Activated gamma-delta T cell treated with anti-CD3 and anti-CD28 coated beads, Interleukin-2, amount 50 U/mL, for 16 hours (primary cell): Measurements from ENCODE around the gene TFIP11.
"Not testable (repeated sequence)": the region's sequence is repeated elsewhere in the genome, so short reads cannot be mapped to it uniquely, and the experiment has no call there.

Source experiments
- DNase-seq: peaks from one replicate; pipeline ENCODE4 v3.0.0-alpha.2; 2020; ENCODE audit warnings: low read depth

The TFIP11 gene

DNA sequence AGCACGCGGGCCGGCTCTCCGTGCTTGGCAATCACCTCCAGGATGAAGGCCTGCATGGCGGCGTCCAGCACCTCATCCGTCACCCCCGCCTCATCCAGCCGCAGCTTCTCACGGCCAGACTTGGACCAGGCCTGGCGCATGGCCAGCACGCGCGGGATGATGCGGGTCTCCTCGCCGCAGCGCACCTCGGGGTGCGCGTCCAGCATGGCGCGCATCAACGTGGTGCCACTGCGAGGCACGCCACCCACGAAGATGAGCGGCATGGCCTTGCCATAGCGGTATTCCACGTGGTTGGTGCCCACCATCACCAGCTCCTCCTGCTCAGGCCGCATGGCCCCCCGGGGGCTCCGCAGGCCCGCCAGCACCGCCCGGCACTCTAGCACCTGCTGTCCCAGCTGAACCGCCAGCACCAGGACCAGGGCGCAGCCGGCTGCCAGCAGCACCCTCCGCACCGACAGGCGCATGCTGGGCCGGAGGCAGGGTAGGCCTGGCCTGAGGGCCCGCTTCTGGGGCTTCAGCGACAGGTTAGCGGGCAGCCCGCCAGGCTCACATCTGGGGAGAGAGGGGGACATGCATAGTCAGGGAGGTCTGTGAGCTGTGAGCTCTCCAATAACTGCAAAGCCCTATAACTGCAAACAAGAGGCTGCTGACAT, 29.0 kb upstream of the TFIP11 start:
- DNase-seq = no peak

DNA sequence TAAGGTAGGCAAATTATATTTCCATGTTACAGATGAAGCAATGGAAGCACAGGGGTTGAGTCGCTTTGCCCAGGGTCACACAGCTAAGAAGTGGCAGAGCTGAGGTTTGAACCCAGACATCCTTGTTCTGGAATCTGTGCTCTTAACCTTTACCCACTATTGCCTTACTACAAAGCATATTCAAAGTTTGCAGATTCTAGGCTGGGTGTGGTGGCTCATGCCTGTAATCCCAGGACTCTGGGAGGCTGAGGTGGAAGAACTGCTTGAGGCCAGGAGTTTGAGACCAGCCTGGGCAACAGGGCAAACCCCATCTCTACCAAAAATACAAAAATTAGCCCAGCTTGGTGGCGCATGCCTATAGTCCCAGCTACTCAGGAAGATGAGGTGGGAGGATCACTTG, 27.8 kb upstream of the TFIP11 start:
- DNase-seq = no peak

DNA sequence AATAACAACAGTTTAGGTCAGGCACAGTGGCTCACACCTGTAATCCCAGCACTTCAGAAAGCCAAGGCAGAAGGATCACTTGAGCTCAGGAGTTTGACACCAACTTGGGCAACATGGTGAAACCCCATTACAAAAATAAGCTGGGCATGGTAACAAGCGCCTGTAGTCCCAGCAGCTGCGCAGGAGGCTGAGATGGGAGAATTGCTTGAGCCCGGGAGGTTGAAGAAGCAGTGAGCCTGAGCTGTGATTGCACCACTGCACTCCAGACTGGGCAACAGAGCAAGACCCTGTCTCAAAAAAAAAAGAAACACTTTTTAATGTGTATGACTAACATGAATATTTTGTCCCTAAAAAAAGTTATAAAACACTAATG, 24.5 kb upstream of the TFIP11 start:
- no peak for DNase-seq

DNA sequence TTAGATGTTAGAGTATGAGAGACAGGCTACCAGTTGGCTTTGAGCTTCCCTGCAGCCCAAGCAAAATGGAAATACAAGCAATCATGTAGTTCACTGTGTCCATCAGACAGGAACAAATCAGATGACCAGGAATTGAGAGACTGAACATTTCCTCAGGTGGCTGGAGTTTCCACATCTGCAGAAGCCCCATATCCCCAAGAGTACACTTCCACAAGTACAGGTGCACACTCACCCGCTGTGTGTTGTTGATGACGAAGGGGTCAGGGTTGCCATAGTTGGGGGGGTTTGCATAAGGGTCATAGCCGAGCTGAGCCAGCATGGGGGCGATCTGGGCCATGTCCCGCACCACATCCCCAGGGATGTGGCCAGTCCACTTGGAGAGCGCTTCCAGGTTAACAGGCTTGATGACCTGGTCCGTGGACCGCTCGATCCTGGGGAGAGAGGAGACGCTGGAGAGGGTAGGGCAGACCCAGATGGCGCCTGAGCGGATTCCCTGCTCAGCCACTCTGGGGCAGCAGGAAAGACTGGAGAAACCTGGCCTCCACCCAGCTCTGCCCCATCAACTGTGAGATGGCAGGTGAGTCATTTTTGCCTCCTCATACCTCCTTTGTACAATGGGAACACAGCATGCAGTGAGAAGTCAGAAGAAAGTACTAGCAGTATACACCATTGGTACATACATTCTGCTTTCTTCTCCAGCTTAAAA, 23.9 kb upstream of the TFIP11 start:
- DNase-seq = no peak

DNA sequence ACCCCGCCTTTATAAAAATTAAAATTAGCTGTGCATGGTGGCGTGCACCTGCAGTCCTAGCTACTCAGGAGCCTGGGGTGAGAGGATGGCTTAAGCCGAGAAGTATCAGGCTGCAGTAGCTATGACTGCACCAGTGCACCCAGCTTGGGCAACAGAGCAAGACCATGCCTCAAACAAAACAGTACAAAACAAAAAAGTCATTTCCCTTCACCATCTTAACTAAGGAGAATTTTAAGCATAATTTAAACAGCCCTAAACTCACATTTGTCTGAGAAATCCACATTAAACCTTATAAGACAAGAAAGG, 23.3 kb upstream of the TFIP11 start:
- DNase-seq = no peak

DNA sequence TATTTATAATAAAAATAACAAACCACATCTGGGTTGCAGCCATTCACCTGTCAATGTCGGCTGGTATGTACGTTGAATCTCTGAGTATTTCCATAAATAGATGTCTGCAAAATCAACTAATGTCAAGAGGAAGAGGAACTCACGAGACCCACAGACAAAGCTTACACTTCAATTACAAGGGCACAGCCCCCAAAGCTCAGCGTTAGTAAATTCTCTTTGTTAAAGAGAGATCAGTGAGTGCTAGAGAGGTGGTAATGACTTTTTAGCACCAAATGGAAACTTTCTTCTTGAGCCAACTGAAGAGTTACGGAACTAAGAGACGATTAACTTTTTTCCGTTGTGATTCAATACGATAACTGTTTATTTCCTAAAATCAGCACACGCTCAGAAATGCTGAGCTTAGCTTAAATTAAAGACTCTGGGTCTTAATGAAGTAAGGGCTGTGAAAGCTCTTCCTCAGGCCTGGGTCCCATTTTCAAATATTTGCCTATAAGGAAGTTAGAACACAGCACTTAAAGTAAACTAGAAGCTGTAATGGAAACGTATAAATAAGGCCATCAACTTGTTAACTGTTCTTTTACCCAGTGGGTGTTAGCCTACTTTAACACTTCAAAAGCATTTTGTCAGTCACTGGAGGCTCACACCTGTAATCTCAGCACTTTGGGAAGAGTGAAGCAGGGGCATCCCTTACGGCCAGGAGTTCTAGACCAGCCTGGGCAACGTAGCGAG, 22.8 kb upstream of the TFIP11 start:
- DNase-seq = no peak

DNA sequence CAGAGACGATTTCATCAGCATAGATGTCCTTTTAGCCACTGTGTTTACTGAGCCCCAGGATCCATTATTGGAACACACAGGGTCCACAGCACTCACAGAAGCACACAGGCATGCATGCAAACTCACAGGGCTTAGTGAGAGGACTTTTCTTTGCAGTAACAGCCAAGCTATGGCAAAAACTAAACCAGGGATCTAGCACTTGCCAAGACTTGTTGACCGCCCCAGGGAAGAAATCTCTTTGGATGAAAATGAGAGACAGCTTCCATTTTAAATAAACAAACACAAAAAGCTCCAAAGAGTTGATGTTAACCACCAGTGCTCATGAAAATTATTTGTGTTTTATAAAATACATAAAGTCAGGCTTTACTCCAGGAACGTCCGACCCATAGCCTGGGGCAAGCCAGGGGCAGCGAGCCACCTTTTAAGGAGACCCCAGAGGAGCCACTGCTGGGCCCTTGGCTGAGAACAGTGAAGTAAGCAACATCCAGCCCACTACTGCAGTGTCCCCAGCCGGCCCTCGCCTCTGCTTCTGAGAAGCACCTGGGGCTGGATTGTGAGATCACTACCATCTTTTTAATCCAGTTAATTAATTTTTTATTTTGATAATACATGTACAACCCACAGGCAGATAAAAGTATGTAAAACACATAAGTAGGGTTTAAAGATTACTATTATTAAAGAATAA, 22.0 kb upstream of the TFIP11 start:
- DNase-seq = no peak

DNA sequence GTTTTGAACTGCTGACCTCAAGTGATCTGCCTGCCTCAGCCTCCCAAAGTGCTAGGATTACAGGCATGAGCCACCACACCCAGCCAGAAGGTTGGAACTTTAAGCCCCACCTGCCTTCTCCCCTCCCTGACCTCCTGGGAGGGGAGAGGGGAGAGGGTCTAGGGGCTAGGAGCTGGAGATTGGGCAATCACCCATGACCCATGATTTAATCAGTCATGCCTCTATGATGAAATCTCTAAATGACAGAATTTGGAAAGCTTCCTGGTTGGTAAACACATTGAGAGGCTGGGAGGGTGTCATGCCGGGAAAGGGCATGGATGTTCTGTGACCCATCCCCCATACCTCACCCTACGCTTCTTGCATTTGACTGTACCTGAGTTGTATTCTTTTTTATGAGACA, 17.1 kb upstream of the TFIP11 start:
- DNase-seq = no peak

DNA sequence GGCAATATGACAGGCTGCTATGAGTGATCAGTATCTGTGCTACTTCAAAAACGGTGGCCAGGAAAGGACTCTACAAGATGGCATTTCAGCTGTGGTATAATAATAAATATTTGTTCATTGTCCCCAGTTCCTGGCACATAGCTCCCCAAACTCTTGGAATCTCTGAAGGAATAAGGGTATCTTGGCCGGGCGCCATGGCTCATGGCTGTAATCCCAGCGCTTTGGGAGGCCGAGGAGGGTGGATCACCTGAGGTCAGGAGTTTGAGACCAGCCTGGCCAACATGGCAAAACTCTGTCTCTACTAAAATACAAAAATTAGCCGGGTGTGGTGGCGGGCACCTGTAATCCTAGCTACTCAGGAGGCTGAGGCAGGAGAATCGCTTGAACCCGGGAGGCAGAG, 16.2 kb upstream of the TFIP11 start:
- DNase-seq = not testable (repeated sequence)

DNA sequence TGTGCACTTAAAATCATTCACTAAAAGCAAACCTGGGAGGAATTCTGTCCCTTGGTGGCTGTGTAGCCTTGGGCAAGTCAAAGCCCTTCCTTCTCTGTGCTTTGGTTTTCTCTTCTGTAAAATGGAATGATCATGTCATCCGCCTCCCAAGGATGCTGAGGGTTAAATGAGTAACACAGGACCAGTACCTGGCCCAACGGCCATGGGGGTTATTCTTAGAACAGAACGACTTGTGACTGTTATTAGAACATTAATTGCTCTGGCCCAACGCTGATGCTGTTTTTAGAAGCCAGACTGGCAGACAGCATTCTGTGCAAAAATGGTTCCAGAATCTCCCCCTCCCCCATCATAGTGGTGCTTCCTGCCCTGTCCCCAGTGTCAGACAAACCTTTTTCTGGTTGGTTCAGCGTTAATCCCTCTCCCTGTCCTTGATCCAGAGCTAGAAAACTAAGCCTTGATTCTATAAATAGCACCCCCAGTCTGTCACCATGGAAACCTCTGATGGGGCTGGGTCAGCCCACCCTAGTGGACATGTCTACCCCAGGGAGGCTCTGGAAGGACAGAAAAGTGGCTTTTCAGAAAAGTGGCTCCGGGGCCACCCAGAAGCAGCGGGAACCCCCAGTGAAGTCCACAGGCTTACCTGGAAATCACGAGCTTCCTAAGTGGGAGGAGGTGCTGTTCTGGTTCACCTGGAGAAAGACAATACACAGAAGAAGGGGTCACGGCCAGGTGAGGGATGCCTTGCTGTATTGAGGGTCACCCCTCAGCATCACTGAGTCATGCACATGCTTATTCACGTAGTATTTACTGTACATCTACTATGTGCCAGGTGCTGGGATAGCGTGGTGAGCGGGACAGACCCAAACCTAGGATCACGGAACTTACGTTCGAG, 15.5 kb upstream of the TFIP11 start:
- DNase-seq = no peak

DNA sequence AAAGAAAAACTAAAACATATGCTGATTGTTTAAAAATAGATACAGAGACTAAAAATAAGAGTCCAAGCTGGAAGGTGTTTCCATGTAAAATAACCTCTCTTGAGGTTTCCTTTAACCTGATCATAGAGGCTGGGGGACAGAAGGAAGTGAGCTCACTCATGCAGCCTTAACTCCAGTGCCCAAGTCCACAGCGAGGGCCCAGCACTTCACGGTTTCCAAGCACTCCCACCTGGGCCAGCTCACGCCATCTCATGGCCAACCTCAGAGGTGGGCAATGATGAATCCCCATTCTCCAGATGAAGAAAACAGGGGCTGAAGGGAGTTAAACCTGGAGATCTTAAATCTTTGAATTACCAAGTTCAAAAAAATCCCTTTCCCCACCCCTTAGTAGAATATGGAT, 14.9 kb upstream of the TFIP11 start:
- no peak for DNase-seq

DNA sequence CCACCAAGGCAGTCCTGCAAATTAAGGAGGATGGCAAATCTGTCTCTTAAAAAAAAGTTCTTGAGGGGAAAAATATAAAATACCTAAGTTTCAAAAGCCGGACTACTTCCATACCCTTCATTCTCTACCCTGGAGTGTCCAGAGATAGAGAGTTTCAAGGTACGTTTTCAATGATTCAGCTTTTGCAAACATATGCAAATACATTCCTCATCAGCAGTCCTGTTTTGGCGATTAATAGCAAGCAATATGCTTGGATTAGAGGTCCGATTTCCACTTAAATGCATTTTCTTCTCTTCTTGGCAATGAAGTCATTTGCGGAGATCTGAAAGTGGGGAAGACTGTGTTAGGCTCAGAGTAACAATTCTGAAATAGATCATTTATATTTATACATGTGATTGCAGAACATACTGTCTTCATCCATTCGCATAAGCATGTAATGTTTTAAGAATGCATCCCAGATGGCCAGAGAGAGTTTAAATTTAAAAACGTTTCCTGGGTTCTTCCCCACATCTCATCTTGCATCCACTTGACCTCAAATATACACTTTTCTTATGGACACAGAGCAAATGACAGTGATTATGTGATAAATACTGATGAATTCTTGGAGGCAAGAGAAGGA, 13.8 kb upstream of the TFIP11 start:
- DNase-seq = no peak

DNA sequence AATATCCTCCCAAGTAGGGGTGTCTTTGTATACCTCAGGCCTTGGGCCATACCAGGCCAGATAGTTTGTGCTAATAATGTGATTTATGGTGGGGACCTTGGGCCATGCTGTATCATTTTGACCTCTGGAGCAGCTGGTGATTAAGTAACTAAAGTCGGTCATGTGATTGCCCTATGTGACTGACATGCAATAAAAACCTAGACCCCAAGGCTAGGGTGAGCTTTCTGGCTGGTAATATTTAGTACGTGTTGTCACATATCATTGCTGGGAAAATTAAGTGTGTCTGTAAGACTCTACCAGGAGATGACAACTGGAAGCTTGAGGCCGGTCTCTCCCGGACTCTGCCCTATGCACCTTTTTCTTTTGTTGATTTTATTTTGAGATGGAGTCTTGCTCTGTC, 12.6 kb upstream of the TFIP11 start:
- DNase-seq = no peak

DNA sequence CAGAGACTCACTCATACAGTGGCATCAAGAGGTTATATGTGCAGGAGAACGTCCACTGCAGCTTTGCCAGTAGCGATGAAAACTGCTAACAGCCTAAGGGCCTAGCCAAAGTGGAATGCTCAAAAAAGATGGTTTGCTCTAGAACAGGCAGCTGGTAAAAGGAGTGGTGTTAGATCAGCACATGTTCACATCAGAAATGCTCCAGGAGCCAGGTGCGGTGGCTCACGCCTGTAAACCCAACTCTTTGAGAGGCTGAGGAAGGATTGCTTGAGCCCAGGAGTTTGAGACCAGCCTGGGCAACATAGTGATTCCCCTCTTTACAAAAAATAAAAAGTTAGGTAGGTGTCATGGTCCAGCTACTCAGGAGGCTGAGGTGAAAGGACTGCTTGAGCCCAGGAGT, 10.3 kb upstream of the TFIP11 start:
- DNase-seq = no peak

DNA sequence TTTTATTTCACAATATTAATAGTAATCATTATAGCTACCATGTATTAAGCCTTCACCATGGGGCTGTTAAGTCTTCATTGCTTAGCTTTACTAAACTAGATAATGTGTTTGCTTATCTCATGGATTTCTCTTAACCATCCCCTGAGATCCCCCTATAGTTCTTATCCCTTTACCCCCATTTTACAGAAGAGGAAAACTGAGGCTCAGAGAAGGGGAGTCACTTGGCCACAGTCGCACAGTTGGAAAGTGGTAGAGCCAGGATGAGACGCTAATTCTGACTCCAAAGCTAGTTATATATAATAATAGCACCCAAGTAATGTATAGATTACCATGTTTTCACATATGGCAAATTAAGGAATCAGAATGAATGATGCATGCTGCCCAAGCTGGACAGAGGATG, 9.7 kb upstream of the TFIP11 start:
- no peak for DNase-seq

DNA sequence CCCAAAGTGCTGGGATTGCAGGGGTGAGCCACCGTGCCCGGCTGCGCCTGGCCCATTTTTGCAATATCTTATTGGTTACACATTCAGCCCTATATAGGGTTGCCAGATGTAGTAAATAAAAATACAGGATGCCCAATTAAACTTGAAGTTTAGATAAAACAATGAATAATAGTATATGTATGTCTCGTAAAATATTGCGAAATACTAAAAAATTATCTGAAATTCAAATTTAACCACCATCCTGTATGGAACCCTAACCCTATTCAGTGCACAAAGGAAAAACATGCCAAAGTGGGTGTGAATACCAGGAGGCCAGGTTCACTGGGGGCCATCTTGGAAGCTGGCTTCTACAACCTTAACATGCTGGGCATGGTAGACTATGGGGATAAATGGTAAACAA, 5.2 kb upstream of the TFIP11 start:
- DNase-seq = no peak

DNA sequence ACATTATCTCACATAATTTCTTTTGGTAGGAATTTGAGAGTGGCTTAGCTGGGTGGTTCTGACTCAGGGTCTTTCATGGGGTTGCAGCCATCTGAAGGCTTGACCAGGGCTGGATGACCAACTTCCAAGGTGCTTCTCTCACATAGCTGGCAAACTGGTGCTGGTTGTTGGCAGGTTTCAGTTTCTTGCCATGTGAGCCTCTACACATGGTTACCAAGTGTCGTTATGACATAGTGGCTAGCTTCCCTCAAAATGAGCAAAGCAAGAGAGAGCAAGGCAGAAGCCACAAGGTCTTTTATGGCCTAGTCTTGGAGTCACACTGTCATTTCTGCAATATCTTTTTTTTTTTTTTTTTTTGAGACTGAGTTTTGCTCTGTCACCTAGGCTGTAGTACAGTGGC, 4.2 kb upstream of the TFIP11 start:
- DNase-seq = no peak

DNA sequence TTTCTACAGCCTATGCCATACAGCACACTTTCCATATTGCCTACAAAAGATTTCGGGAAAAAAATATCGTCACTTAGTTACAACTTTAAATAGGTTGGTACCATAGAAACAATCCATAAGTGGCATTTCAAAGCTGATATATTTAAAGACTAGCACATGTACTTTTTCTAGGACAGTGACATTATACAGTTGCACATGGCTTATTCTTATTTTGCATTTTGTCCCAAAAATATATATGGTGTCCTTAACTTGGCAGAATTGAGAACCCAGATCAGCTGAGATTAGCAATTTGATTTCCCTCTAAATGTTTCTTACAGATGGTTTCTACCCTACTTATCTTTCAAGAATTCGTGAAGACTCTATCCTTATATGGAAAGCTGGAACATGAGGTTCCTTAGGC, 3.7 kb upstream of the TFIP11 start:
- no peak for DNase-seq

DNA sequence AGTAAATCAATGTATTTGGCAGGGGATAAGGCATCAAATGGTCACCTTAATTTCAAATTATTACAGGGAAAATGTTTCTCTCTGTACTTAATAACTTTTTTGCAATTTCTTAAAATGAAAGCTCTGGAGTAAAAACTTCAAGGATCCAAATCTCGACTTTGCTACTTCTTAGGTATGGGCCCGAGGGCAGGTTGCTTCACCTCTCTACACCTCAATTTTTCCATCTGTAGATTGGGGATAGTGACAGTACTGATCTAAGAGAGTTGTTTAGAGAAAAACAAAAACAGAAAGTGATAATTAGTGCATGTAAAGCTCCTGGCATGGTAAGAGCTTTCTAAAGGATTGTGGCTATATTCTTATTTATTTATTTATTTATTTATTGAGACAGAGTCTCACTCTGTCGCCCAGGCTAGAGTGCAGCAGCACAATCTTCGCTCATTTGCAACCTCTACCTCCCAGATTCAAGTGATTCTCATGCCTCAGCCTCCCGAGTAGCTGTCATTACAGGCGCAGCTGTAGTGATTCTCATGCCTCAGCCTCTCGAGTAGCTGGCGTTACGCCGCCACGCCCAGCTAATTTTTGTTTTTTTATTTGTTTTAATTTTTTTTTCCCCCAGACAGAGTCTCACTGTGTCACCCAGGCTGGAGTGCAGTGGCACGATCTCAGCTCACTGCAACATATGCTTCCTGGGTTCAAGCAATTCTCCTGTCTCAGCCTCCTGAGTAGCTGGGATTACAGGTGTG, 2.3 kb upstream of the TFIP11 start:
- DNase-seq = no peak

DNA sequence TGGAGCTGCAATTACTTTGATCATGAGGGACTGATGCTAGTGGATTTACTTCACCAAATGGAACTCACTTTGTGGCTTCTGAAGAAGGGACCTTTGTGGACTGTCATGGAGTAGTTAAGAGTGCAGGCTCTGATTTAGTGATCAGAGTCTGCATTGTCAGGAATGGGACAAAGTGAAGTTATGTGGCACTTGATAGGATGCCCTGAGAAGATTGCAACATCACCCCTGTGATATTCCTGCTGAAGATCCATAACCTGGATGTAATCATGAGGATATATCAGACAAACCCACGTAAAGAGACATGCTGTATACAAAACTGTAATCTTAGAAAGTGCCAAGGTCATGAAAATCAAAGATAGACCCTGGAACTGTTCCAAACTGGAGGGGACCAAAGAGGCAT, 1.6 kb upstream of the TFIP11 start:
- DNase-seq = no peak

DNA sequence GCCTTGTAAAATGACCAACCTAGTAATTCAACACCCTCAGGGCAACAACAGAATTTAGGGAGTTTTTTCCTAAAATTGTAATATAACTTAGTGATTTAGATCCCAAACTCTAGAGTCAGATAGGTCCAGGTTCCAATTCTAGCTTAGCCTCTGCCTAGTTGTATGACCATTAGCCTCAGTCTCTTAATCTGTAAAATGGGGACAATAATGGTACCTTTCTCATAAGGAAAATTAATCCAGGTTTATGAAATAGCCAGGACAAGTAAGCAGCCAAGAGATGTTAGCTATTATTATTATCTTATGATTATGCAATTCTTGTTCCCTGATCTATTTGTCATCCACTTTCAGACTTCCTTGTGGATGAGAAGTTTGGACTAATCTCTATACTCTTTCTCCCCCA, 4.1 kb downstream of the TFIP11 start:
- no peak for DNase-seq
